GM19397 (cell line): Measurements from ENCODE around the gene MCM6.

ENCODE experiments used
- ATAC-seq: cut with Tn5 transposase; IDR thresholded peaks from one replicate; pipeline ENCODE4 v1.9.1; 2021; ENCODE audit warnings: mild to moderate bottlenecking, moderate library complexity; ENCODE audit not compliant: unreplicated experiment

The MCM6 gene

DNA sequence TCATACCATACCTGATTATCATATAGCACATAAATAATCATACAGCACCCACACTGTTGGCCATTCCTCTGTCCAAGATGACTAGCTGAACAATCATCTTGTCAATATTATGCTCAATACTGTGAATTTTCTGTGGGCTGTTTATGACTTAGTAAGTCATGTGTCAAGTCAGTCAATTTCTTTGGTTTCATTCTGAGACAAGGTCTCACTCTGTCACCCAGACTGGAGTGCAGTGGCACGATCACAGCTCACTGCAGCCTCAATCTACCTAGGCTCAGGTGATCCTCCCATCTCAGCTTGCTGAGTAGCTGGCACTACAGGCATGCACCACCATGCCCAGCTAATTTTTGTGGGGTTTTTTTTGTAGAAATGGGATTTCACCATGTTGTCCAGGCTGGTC is 5.7 kb downstream of the MCM6 start:
- ATAC-seq: no peak

DNA sequence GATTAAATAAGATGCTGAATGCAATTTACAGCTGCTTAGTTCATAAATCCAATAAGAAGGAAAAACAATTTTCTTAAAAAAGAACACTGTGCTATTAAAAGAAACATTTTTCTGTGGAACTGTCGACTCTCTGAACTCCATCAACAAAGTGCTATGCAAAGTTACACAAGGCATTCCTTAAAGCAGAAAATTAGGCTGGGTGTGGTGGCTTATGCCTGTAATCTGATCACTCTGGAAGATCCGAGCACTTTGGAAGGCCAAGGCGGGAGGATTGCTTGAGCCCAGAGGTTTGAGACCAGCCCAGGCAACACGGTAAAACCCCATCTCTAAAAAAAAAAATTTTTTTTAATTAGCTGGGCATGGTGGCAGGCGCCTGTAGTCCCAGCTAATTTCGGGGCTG is 13.0 kb downstream of the MCM6 start:
- ATAC-seq: no peak

DNA sequence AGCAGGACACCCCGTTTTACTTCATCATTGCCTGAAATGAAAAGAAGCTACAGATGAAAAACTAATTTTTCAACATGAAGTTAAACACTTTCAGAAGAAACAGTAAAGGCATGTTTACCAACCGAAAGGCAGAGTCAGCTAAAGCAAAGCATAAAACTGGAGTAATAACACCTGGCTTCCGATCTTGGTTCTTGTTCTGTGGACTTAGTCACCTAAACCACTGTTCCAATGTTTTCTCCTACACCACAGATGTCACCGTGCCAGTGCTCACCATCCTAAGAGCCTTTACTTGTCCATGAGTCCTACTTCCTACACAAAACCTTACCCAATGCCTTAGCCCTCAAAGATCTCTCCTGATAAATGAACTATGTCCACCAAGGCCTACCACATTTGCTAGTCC is 13.5 kb downstream of the MCM6 start:
- no peak for ATAC-seq

DNA sequence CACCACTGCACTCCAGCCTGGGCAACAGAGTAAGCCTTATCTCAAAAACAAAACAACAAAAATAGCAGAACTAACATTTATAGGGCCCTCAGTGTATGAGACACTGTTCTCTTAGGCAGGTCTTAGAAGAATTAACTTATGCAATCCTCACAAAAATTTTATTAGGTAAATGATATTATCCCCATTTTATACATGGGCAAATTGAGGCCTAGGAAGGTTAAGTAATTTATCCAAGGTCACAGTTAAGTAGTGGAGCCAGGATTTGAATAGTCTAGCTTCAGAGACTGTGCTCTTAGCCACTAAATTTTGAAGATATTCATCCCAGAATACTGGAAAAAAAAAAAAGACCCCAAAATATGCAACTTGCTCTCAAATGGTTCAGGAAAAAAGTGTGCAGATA is 22.8 kb downstream of the MCM6 start:
- no peak for ATAC-seq

- no peak for ATAC-seq
These were observed 24.4 kb downstream of the MCM6 start for GRCh38 chr2:135851858-135852257.

DNA sequence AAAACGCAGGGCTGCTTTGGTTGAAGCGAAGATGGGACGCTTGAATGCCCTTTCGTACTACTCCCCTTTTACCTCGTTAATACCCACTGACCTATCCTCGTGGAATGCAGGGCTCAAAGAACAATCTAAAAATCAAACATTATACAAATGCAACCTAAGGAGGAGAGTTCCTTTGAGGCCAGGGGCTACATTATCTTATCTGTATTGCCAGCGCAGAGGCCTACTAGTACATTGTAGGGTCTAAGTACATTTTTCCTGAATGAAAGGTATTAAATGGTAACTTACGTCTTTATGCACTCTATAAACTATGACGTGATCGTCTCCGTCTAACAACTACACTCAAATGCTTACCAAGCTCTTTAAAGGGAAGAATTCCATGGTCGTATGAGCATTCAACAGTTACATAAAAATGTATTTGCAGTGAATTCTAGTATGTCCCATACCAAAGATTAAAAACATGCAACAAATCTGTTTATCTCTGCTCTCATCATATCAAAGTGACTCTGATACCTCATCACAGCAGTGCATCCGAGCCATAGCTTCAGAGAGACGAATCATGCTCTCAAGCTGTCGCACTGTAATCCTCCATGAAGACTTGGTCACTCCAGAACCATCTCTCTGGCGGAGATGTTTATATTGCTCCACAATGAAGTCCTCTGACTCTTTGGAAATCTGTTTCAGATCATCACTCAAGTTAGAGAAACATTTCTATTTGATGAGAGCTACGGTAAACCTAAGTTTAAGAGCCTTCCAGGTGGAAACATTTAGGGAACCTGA is 25.2 kb downstream of the MCM6 start:
- ATAC-seq: no peak

- ATAC-seq: no peak
These were observed 27.2 kb downstream of the MCM6 start for GRCh38 chr2:135849087-135849486.

DNA sequence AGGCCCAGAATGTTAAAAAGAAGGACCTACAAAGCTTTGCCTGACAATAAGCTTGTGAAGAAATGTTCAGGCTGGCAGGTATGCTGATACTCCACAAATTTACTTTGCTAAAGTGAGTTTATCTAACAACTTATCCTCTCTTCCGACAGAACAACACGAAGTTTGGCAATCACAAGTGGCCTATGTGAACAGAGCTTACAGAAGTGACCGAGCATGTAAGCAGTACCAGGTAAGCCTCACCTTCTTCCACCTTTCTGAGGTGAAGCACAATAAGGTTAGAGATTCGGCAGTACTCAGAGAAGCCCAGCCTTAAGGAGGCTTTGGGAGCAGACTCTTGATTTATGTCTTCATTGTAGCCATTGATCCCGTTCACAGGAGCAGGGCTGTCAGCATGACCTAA is 30.2 kb downstream of the MCM6 start:
- no peak for ATAC-seq

DNA sequence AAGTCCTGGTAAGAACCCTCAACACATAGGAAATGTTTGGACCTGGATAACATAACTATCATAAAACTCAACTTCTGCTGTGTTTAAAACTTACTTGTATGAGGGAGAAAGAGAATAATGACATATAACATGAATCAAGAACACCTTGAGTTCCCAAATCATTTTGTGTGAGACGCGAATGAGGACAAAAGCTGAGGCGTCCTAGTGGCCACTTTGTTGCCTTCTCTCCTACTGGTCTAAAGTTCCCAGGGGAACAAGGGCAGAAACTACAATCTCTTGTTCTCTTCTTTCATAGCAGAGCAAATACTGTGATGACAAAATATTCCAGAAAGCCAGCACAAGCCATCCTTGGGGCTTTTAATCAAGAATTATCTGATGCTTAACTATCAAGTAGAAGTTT is 31.0 kb downstream of the MCM6 start:
- ATAC-seq: no peak

DNA sequence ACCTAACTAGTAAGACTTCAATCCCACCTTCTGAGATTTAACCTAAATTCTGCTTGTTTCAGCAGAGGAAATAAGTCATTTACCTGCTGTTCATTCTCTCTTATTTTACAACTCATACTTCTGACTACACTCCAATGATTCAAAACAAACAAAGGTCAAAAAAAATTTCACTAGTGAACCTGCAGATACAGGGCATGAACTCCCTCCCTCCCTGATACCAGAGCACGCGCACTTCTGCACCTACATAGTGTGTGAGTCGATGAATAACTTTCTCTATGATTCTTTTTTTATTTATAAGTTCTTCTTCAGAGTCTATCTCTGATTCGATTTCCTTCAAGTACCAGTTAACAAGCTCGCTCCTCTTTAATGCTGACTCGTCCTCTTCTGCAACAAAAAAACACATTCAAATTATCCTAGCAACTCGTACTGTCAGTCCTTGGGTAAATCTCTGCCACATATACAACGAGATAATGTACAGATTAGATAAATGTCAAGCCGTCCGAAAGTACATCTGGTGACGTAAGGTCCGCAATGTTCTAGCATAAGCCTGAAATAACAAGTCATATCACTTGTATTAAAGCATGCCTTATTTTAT is 31.8 kb downstream of the MCM6 start:
- ATAC-seq: no peak

- no peak for ATAC-seq
These were observed 32.6 kb downstream of the MCM6 start for GRCh38 chr2:135843671-135844070.

DNA sequence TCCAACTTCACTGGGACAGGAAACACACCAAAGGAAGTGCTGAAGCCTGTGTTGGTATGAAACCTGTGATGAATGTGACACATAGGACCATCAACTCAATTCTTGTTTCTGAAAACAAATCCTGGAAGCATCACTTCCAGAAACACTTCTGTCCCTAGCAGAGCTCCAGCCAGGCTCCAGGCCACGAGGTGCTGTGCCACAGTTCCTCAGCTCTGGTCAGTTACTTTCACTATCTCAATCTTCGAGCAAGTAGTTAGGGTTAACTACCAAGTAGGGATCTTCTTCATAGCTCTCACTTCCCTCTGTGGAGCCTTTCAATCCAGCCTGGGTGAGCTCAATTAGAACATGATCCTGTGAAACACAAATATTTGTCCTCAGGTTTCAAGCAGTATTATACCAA is 35.6 kb downstream of the MCM6 start:
- ATAC-seq: no peak

DNA sequence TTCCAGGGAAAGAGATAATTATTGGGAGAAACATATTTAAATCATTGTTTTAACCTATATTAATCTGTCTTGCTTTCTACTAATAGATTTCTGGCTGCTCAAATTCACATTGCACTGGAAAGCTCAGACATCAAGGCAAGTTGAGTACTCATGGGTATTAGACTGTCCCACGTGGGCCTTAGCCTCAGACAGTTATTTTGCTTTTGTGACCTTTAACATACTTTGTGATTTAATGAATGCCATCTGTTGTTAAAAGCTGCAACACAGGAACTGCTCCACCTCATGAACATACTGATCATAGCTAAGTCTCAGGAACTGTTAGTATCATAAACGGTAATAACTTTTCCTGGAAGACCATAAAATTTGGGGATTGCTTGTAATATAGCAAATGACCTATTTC is 36.5 kb downstream of the MCM6 start:
- no peak for ATAC-seq

GRCh38 chr2:135838502-135838901 is 37.7 kb downstream of the MCM6 start:
- ATAC-seq: no peak

GRCh38 chr2:135836596-135837270 is 39.5 kb downstream of the MCM6 start, which contains the start of gene LCT:
Gene LCT (minus strand): TSS chr2:135837184. CDS start chr2:135837169, 15 bp downstream.
- ATAC-seq: no peak

- ATAC-seq: no peak
These were observed 43.4 kb downstream of the MCM6 start for GRCh38 chr2:135832891-135833290.

DNA sequence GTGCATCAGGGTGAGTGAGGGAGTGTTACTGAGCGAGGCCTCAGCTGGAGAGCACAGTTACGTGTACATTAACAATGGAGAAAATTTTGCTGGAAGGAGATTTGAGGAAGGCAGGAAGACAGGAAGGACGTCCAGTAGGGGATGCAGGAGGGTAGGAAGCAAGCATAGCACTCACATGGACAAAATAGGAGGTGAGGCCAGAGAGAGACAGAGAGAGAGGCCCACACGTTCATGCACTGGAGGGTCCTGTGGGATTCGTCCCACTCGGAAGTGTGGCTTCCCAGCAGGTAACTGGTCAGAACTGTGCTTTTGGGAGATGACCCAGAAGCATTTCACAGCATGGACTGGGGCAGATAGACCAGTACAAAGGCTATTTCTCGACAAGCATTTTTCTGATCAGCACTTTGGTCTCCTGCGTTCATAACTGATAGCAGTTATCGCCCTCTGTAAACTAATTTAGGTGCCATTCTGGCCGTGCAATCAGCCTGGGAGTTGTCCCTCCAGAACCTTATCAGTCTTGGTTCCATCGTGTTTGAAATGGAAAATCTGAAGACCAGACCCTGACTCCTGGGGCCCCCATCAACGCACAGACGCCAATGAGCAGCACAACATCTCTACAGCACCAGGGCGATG is 44.9 kb downstream of the MCM6 start:
- ATAC-seq: no peak

- no peak for ATAC-seq
These were observed 46.7 kb downstream of the MCM6 start for GRCh38 chr2:135829378-135830135.

DNA sequence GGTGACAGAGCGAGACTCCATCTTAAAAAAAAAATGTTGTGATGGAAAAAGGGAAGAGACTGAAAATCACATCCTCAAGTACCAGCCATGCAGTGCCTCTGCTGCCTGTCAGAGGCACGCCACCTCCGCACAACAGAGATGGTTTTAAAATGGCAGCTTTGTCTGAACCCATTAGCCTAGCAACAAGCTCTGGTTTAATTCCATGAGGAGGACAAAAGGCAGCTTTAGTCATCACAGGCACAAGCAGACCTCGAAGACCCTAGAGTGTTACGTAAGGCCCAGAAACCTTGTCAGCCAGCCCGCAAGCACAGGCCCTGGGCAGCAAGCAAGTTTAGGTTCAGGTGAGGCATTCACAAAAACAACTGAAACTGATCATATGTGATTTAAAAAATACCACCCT is 49.7 kb downstream of the MCM6 start:
- no peak for ATAC-seq

DNA sequence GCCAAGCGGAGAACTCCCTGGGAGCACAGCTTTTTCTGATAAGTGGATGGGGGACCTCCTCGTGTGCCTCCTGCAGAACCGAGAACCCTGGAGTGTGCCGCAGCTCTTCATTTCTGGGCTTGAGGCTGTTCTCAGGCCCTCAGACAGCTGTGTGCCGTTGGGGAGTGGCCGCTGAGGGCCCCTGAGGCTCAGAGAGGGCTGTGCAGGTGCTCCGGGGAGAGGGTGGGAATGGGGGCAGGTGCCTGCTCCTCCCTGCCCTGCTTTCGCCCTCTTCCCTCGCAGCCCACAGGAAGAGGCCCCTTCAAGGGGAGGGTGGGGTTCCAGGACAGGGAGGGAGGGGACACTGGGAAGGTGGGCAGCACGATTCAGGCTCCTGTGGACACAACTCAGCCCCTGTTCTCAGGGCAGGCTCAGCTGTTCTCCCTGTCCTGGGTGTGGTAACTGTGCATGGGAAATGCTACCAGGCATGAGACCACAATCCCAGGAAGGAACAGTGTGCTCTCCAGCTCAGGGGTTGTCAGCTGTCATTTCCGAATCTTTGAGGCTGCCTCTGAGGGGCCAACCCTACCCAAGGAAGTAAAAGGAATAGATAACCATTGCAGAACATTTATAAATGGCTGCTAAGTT is 50.6 kb downstream of the MCM6 start:
- no peak for ATAC-seq

DNA sequence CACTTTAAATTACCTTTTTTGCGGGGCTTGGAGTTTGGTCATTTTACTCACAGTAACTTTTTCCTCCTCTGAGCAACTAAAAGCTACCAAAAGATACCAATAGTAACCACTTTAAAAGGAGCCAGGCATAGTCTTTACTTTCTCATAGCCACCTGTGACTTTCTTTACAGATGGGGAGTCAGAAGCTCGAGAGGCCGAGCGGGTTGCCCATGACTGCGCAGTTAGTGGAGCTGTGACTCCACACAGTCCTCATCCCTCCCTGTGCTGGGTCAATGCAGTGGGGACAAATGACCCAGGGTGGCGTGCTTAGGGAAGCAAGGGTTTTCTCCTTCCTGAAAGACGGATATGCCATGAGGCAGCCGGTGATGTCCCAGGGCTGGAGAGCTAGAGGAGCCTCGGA is 51.1 kb downstream of the MCM6 start:
- ATAC-seq: no peak
